GM12873 (cell line): Measurements from ENCODE around the gene GJB3.

Experiments
- TF ChIP-seq, protein P1 (sequence below): IDR thresholded peaks from 2 replicates; pipeline ENCODE4 v1.5.1; 2012; ENCODE audit warnings: low read depth, mild to moderate bottlenecking, moderate library complexity, low read length, control low read depth; ENCODE audit not compliant: insufficient read depth; ENCODE audit errors: missing control alignments

The GJB3 gene

DNA sequence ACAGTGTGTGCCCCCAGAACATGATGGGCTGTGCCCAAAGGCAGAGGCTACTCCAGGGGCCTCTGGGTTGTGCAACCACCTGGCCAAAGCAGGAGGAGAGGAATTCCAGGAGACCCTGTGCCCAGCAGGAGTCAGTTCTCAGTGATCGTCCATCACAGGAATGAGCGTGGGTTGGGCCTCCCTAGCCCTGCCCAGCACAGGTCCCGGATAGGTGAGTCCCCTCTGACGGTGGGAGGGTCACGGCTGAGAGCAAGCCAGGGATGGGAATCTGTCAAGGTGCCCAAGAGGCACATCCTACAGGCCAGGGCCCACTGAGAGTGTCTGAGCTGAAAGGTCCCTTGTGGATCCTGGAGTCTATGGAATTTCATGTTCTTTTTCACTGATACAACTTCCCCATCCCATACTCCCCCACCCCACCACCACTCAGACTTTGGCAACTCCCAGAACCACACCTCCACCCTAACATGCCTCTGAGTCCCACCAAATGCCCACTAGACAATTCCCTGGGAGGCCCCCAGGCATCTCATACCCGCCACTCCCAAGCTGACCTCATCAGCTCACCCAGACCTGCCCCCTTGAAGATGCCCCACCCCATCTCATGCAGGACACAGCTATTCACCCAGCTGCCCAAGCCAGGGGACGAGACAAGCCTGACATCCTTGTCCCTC lies 18.4 kb upstream of the GJB3 start:
- TF ChIP-seq, protein P1, sequence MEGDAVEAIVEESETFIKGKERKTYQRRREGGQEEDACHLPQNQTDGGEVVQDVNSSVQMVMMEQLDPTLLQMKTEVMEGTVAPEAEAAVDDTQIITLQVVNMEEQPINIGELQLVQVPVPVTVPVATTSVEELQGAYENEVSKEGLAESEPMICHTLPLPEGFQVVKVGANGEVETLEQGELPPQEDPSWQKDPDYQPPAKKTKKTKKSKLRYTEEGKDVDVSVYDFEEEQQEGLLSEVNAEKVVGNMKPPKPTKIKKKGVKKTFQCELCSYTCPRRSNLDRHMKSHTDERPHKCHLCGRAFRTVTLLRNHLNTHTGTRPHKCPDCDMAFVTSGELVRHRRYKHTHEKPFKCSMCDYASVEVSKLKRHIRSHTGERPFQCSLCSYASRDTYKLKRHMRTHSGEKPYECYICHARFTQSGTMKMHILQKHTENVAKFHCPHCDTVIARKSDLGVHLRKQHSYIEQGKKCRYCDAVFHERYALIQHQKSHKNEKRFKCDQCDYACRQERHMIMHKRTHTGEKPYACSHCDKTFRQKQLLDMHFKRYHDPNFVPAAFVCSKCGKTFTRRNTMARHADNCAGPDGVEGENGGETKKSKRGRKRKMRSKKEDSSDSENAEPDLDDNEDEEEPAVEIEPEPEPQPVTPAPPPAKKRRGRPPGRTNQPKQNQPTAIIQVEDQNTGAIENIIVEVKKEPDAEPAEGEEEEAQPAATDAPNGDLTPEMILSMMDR = no peak

DNA sequence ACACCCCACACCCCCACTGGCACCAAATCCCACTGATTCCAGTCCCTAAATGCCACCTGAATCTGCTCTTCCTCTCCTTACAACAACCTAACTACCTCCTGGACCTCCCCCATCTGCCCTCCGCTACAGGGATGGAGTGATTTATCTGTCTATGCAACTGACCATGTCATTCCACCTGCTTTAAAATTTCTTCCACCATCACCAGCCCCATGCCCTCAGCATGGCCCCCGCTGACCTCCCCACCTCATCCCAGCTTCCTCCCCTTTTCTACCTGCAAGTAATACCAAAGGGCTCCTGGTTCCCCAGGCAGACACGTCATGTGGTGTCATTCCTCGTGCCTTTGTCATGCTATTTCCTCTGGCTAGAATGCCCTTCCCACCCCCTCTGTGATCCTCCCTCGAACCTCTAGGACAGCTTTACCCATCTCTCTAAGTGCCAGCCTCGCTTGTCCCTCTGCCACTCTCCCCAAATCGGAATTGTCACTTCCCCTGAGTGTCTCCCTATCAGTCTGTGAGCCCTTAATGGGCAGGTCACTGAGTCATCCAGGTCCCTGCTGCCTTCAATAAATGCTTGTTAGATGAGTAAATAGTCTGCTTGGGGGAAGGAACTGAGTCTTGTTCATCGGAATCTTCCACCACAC lies 17.8 kb upstream of the GJB3 start:
- TF ChIP-seq, protein P1 = no peak

DNA sequence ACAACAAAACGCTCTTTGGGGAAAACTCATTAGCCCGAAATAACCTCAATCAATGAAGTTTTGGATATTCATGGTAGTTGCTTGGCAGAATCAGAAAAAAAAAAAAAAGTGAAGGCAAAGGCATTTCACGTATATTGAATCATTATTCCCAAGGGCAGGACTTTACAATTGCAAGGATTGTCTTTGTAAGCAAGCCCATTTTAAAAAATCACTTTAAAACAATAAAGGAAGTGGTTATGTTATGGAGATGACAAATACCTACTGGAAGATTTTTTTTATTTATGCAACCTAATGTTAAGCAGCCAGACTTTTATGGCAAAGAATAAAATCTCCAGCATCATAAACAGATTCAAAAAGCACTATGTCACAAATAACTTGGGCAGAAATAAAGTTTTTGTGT lies 12.2 kb upstream of the GJB3 start:
- TF ChIP-seq, protein P1 = no peak

DNA sequence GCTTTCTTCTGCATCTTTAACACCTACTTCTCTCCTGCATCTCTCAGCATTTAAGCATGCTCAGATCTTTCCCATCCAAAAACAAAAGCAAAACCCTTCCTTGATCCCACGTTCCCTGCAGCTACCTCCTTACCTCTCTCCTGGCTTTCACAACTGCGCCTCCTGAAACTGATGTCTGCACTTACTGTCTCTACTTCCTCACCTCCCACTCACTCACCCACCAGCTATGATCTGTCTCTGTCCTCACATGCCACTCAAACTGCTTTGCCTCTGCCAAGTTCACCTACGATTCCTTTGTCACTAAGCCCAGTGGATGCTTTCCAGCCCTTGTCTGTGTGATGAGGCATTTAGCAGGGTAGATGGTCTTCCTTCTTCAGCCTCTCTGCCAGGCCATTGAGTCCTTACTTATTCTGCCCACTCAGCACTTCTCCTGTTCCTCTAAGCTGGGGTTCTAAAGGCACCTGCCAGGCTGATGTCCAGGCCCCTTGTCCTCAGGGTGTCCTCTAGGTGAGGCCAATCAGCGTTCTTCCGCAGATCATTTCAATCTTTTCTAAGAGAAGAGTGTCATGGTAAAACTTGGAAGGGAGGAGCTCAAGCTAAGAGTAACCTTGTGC lies 10.0 kb upstream of the GJB3 start:
- TF ChIP-seq, protein P1 = no peak

DNA sequence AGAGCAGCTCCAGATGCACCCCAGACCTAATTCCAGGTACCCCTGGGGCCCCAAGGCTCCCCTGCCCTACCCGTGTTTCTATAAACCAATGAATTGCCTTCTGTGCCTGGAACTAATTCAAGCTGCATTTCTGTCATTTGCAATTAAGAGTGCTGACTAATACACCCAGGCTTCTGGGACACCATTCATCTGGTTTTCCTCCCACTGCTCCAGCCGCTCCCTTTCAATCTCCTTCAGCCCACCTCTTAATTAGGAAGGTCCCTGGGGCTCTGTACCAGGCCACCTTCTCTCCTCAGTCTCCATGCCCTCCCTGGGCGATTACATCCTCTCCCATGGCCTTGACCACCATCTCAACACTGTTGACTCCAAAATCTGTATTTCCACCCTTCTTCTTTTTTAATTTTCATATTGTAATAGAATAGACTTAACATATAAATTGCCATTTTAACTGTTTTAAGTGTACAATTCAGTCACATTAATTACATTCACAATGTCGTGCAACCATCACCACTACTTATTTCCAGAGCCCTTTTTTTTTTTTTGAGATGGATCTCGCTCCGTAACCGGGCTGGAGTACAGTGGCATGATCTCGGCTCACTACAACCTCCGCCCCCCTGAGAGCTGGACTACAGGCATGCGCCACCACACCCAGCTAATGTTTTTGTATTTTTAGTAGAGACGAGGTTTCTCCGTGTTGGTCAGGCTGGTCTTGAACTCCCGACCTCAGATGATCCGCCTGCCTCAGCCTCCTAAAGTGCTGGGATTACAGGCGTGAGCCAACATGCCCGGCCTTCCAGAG lies 9.2 kb upstream of the GJB3 start:
- TF ChIP-seq, protein P1 = no peak

DNA sequence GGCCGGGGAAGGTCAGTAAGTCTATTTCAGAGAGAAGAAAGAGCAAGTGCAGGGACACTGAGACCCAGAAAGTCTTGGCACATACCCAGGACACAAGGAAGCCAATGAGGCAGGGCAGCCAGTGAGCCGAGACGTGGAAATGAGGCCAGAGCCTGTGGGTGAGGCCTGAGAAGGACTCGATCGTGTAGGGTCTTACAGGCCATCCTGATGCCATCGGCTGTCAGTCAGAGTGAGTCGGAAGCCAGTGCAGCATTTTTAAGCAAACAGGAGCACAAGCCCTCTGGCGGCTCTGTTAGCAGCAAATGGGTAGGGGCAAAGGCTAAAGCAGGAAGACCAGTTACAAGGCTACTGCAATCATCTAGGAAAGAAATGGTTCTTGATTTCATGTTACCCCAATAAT lies 6.1 kb upstream of the GJB3 start:
- TF ChIP-seq, protein P1 = no peak

DNA sequence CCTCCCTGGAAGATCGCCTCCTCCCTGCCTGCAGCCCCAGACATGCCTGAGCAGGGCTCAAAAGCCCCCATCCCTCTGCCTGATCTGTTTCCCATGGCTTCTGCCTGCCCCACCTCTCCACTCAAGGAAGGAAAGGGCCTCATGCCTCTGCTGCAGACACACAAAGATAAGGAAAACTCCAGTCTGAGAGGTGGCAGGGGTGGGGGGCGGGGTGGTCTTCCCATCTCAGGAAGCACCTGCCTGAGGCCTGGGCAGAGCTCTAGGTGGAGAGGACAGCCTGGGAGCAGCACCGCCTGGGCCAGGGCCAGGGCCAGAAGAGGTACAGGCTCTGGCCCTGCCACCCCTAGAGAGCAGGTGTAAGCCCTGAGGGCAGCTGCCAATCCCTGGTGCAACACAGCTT lies 4.1 kb upstream of the GJB3 start:
- TF ChIP-seq, protein P1 = no peak
